T-helper 2 cell (primary cell): ENCODE results near the gene ABCC10.
A peak's percentile ranks its signal among the peaks of the same experiment; 100 is the strongest.
"Not testable (repeated sequence)": the region's sequence is repeated elsewhere in the genome, so short reads cannot be mapped to it uniquely, and the experiment has no call there.

ENCODE experiments used
- DNase-seq, 5 experiments: peaks; one replicate each; pipeline versions ENCODE4 v3.0.0 to v3.0.0-alpha.2; 2012 to 2022

The ABCC10 gene

GRCh38 chr6:43444582-43444981, 17.2 kb downstream of the ABCC10 start:
- DNase-seq: no peak

- no peak for DNase-seq
These were observed 18.2 kb downstream of the ABCC10 start for GRCh38 chr6:43445576-43445975.

- no peak for DNase-seq
These were observed 20.3 kb downstream of the ABCC10 start for GRCh38 chr6:43447604-43448003.

GRCh38 chr6:43448916-43449315, 21.6 kb downstream of the ABCC10 start:
- no peak for DNase-seq

GRCh38 chr6:43450699-43451131, 23.4 kb downstream of the ABCC10 start:
- no peak for DNase-seq

- DNase-seq: no peak
These were observed 24.0 kb downstream of the ABCC10 start for GRCh38 chr6:43451348-43451747.

GRCh38 chr6:43451939-43452338, 24.6 kb downstream of the ABCC10 start:
- no peak for DNase-seq

- DNase-seq: no peak
These were observed 25.6 kb downstream of the ABCC10 start for GRCh38 chr6:43452896-43453295.

- no peak for DNase-seq
These were observed 26.5 kb downstream of the ABCC10 start for GRCh38 chr6:43453831-43454230.

GRCh38 chr6:43454290-43454695, 27.0 kb downstream of the ABCC10 start:
- DNase-seq: peak; percentile 37 to 60 (median 47)

- DNase-seq: peak; percentile 3 to 33 (median 17)
These were observed 27.6 kb downstream of the ABCC10 start for GRCh38 chr6:43454696-43455530.

GRCh38 chr6:43455531-43456428, 28.4 kb downstream of the ABCC10 start, which contains the start of gene DLK2:
Gene DLK2, minus strand, starts transcription at chr6:43455548. Its CDS starts 723 bp downstream, at chr6:43454825.
- peak in 4 of 5 experiments; percentile 24 to 63 (median 35) for DNase-seq

GRCh38 chr6:43457643-43458042, 30.3 kb downstream of the ABCC10 start:
- DNase-seq: no peak

- not testable (repeated sequence) for DNase-seq
These were observed 30.8 kb downstream of the ABCC10 start for GRCh38 chr6:43458154-43458553.

GRCh38 chr6:43459535-43459934, 32.2 kb downstream of the ABCC10 start:
- DNase-seq: no peak

- DNase-seq: no peak
These were observed 32.7 kb downstream of the ABCC10 start for GRCh38 chr6:43460032-43460431.

- no peak for DNase-seq
These were observed 34.6 kb downstream of the ABCC10 start for GRCh38 chr6:43461936-43462335.

GRCh38 chr6:43464337-43464736, 37.0 kb downstream of the ABCC10 start:
- DNase-seq: no peak

GRCh38 chr6:43465948-43466347, 38.6 kb downstream of the ABCC10 start:
- no peak for DNase-seq

GRCh38 chr6:43467265-43467664, 39.9 kb downstream of the ABCC10 start:
- not testable (repeated sequence) for DNase-seq

- no peak for DNase-seq
These were observed 40.4 kb downstream of the ABCC10 start for GRCh38 chr6:43467752-43468151.

GRCh38 chr6:43468240-43468639, 40.9 kb downstream of the ABCC10 start:
- no peak for DNase-seq
